NCI-H446 (cell line): ENCODE measurements around the gene LRRC59.

Source experiments
- DNase-seq, 2 experiments: peaks; one replicate each; lab custom pipeline; 2025; lab: John Stamatoyannopoulos, UW

Gene LRRC59

GRCh38 chr17:50361561-50362480, 35.5 kb downstream of the LRRC59 start:
- peak in 1 of 2 experiments; percentile 62 for DNase-seq

GRCh38 chr17:50360486-50361115, 36.7 kb downstream of the LRRC59 start:
- DNase-seq, result no peak

GRCh38 chr17:50359998-50360461, 37.3 kb downstream of the LRRC59 start:
- DNase-seq, result no peak

- DNase-seq, result no peak
Observed at GRCh38 chr17:50359005-50359699, 38.2 kb downstream of the LRRC59 start.

- DNase-seq, result no peak
Observed at GRCh38 chr17:50358177-50358576, 39.1 kb downstream of the LRRC59 start.

GRCh38 chr17:50356892-50357510, 40.3 kb downstream of the LRRC59 start:
- DNase-seq, result no peak

- DNase-seq, result no peak
Observed at GRCh38 chr17:50356418-50356817, 40.9 kb downstream of the LRRC59 start.

GRCh38 chr17:50355701-50356341, 41.5 kb downstream of the LRRC59 start:
- no peak for DNase-seq

- DNase-seq, result no peak
Observed at GRCh38 chr17:50355336-50355700, 42.0 kb downstream of the LRRC59 start.

- DNase-seq, result no peak
Observed at GRCh38 chr17:50354776-50355175, 42.5 kb downstream of the LRRC59 start.

- DNase-seq, result no peak
Observed at GRCh38 chr17:50354198-50354597, 43.1 kb downstream of the LRRC59 start.

GRCh38 chr17:50353600-50354195, 43.6 kb downstream of the LRRC59 start:
- DNase-seq, result no peak

- DNase-seq, result no peak
Observed at GRCh38 chr17:50352693-50353599, 44.4 kb downstream of the LRRC59 start.

- DNase-seq, result peak; percentile 25 to 62
Observed at GRCh38 chr17:50352072-50352692, 45.1 kb downstream of the LRRC59 start.

- DNase-seq, result no peak
Observed at GRCh38 chr17:50350733-50351132, 46.6 kb downstream of the LRRC59 start.

- no peak for DNase-seq
Observed at GRCh38 chr17:50349243-50349600, 48.1 kb downstream of the LRRC59 start.

- DNase-seq, result no peak
Observed at GRCh38 chr17:50348522-50349242, 48.6 kb downstream of the LRRC59 start.

GRCh38 chr17:50347894-50348291, 49.4 kb downstream of the LRRC59 start:
- no peak for DNase-seq
